Choroid plexus epithelial cell (primary cell): Measurements from ENCODE around the gene CSF2.
A peak's percentile ranks its signal among the peaks of the same experiment; 100 is the strongest.

Experiments used
- DNase-seq: peaks from one replicate; pipeline ENCODE4 v3.0.0-alpha.2; 2010; ENCODE audit warnings: low read depth
- H3K4me3 ChIP-seq: 2 replicates; pipeline ENCODE4 v1.5.1; 2011; ENCODE audit warnings: low read depth, mild to moderate bottlenecking, control low read depth, low read length, moderate library complexity
- TF ChIP-seq, protein P1 (sequence below): conservative IDR thresholded peaks from 2 replicates; pipeline ENCODE4 v1.5.1; 2011; ENCODE audit warnings: low read depth, mild to moderate bottlenecking, control low read depth, inconsistent platforms, low read length, moderate library complexity

The CSF2 gene

DNA sequence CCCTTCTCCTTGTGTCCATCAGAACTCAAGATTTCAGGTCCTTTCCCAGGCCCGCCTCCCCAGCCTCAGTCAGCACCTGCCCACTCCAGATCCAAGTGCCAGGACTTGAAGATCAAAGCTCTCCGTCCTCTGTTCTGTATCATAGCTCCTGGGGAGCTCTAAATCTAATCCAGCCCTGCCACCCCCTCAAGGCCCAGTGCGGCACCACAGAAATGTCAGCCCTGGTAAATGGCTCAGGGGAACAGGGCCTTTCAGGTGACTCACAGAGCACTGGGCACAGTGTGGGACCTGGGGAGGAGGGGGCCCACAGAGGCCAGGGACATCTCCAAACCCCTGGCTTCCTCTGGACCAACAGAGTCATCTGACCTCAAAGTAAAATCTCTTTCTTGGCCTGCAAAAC lies 6.0 kb downstream of the CSF2 start:
- H3K4me3 ChIP-seq = no peak overlapping the region
- DNase-seq = no peak
- TF ChIP-seq, protein P1, sequence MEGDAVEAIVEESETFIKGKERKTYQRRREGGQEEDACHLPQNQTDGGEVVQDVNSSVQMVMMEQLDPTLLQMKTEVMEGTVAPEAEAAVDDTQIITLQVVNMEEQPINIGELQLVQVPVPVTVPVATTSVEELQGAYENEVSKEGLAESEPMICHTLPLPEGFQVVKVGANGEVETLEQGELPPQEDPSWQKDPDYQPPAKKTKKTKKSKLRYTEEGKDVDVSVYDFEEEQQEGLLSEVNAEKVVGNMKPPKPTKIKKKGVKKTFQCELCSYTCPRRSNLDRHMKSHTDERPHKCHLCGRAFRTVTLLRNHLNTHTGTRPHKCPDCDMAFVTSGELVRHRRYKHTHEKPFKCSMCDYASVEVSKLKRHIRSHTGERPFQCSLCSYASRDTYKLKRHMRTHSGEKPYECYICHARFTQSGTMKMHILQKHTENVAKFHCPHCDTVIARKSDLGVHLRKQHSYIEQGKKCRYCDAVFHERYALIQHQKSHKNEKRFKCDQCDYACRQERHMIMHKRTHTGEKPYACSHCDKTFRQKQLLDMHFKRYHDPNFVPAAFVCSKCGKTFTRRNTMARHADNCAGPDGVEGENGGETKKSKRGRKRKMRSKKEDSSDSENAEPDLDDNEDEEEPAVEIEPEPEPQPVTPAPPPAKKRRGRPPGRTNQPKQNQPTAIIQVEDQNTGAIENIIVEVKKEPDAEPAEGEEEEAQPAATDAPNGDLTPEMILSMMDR = no peak

DNA sequence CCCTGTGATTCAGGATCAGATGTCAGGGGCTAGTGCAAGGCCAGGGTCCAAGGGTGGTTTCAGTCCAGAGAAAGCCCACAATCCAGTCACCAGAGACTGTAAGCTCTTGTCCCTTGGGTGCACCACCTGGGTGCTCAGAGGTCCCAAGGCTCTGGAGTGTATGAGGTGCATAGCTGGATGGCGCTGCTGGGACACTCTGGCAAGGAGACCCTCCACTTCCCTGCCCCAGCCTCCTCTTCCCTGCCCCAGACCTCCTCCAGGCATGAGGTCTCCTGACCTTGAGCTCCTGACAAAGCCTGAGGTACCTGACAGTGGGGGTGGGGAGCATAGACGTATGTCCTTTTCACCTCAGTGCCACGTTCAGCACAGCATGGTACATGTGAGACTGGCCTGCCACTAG lies 7.0 kb downstream of the CSF2 start:
- no peak overlapping the region for H3K4me3 ChIP-seq
- TF ChIP-seq, protein P1 = no peak
- no peak for DNase-seq

DNA sequence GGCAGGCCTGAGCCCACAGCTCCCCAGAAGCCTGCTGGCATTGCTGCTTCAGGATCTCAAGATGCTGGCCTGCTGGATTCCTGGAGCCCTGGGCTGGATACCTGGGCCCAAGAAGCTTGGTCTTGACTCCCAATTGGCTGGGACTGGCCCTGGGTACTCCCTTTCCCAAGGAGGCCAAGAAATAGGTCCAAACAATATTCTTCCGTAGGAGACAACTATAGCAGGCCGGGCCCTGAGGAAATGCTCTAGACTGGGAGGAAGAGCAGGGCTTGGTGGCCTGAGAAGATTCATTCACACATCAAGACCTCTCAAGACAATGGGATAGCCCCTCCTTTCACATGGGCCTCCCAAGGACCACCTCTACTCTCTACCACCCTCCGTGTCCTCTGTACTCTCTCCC lies 7.9 kb downstream of the CSF2 start:
- H3K4me3 ChIP-seq = no peak overlapping the region
- DNase-seq = no peak
- TF ChIP-seq, protein P1 = no peak

GRCh38 chr5:132082329-132083023 lies 8.9 kb downstream of the CSF2 start:
- TF ChIP-seq, protein P1 = no peak
- no peak overlapping the region for H3K4me3 ChIP-seq
- no peak for DNase-seq

DNA sequence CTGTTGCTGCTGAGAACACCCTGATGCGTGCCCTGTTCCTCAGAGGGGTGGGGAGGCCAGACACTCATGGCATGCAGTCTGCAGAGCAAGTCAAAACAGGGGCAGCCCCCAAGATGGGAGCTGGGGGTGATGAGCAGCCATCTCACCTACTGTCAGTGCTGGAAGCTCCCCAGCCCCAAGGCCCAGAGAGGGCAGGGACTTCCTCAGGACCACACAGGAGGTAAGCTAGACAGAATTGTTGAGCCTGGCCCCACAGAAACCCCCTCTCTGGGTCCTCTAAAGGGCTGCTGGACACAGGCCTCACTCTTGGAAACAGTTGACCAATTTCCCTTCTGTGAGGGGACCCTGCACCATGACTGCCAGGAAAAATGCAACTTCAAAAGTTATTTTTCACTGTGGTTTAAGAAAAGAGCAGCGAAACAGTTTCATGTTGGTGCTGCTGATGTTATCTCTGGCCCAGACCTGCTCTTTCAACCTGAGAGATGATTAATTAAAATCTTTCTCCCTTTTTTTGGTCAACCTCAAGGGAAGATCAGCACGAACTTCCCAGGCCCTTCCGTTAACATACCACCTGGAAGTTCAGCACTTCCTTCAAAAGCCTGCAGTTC lies 9.6 kb downstream of the CSF2 start:
- TF ChIP-seq, protein P1 = no peak
- no peak for DNase-seq
- H3K4me3 ChIP-seq = no peak overlapping the region

- TF ChIP-seq, protein P1 = no peak
- no peak overlapping the region for H3K4me3 ChIP-seq
- no peak for DNase-seq
Observed at GRCh38 chr5:132085686-132086085, 12.1 kb downstream of the CSF2 start.

DNA sequence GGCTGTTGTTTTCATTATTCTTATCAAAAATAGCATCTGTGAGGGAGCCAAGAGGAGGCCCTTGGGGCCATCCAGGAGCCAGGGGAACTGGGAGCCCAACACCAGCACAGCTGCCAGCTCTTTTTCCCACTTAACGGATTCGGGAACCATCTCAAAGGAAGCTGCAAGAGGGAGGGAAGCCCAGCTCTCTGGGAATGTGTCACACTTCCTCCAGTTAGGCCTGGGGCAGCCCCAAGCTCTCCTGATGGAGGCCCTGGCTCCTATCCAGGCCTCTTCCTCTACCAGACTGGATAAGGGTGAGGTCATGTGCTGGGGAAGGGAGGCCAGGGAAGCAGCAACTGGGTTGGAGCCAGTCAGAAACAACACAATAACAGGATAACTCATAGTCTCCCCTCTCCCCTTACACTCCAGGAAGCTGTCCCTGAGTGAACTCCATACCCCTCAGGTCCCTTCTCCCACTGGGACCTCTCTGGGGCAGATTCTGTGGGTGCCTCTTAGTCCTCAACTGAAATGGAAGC lies 12.7 kb downstream of the CSF2 start:
- TF ChIP-seq, protein P1 = no peak
- DNase-seq = peak; percentile 86
- H3K4me3 ChIP-seq = no peak overlapping the region
